GM10847 (cell line): Measurements from ENCODE around the gene HEMK1.

Source experiments
- POLR2A ChIP-seq: IDR thresholded peaks from 2 replicates; pipeline ENCODE4 v1.6.1; 2011; ENCODE audit not compliant: insufficient read length; ENCODE audit errors: extremely low read depth

HEMK1 gene

DNA sequence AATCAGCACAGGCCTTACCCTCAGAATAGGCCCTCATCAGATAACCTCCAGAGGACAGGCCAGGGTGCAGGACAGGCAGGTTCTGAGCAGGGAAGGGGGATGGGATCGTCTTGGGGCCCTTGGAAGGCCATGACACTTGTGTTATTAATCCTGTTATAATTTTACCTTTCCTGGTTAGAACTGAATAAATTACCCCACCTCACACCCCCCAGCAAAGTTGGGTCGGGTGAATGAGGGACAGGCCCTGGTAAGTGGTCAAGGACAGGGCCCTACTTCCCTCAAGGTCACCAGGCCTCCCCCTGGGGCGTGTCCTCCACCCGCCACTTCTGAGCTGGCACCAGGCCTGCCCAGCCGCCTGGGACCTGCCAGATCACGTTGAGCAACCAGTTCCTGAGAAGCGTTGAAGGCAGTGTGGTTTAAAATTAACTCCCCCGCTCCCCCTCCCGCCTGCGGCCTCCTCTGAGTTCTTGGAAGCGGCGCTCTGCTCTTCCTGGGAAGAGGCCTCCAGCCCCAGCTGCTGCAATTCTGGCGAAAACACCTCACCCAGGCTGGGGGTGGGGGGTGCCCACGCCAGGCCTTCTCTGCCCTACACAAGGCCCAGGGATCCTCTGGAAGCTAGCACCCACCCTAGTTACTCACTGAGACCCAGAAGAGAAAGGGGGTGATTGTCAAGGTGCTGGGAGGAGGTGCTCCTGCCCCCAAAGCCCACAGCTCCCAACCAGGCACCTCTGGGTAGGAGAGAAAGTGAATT is 31.7 kb downstream of the HEMK1 start:
- TF ChIP-seq POLR2A, result no peak

DNA sequence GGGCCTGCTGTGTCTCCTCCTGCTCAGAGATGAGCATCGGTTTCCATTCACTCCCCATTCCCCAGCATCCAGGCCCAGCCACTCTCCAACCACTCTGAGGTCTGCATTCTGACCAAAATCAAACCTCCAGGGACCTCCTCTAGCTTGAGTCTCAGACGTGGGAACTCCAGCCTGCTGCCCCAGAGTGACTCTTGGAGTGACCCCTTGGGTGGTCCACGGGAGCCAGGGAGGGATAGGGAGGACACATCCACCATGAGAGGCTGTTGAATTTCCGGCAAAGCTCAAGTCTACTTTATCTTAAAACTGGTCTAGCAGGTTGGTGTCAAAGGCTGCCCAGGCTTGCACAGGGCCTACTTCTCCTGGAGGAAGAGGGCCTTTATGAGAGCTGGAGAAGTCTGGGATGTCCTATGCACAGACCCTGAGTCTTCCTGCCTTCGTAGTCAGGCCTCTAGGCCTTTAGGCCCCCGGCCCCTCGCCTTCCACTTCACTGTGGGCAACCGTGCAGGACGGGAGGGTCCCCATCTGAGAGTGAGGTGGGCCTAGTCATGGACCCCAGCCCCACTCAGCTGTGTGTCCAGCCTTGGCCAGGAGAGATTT is 33.4 kb downstream of the HEMK1 start:
- TF ChIP-seq POLR2A, result no peak

- no peak for TF ChIP-seq POLR2A
Measured at GRCh38 chr3:50603261-50604109, 34.2 kb downstream of the HEMK1 start.

- TF ChIP-seq POLR2A, result no peak
Measured at GRCh38 chr3:50604110-50604621, 34.8 kb downstream of the HEMK1 start.

DNA sequence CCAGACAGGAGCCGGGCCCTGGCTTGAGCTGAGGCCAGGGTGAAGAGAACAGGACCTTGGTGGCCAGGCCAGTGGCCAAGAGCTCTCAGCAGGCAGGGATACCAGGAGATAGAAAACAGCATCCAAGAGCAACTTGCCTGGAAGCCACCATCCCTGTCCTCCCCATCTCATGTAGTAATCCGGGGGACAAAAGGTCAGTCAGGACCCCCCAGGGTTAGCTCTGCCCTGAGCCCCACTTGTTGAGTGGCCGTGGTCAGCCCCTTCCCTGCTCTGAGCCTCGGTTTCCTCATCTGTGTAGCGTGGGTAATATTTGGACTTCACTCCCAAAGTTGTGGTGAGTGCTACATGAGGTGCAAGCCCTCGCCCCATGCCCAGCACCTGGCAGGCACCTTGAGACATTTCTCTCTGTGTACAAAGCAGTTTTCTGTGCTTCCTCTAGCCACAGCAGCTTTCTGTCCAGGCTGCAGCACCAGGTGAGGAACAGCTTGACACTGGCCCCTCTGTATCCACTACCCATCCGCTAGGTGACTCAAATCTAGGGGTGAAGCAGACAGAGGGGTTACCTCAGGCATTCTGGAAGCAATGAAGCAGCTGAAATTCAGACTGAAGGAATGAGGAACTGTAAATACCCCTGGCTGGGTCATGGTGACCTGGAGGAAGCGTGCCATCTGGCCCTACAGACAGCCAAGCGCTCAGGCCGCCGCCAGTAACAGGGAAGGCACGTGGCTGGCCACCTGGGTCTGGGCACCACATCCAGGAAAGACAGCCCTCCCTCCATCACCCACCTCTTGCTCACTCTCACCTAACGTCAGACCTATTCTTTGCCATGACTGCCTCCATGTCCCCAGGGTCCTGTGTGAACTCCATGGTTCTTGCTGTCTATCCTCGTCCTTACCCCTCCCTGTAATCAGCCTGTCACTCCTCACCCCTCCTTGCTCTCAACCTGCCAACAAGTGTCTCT is 35.6 kb downstream of the HEMK1 start:
- no peak for TF ChIP-seq POLR2A

- no peak for TF ChIP-seq POLR2A
Measured at GRCh38 chr3:50605901-50606326, 36.6 kb downstream of the HEMK1 start.

- no peak for TF ChIP-seq POLR2A
Measured at GRCh38 chr3:50606596-50606995, 37.3 kb downstream of the HEMK1 start.

GRCh38 chr3:50607271-50608091 is 38.2 kb downstream of the HEMK1 start:
- no peak for TF ChIP-seq POLR2A

DNA sequence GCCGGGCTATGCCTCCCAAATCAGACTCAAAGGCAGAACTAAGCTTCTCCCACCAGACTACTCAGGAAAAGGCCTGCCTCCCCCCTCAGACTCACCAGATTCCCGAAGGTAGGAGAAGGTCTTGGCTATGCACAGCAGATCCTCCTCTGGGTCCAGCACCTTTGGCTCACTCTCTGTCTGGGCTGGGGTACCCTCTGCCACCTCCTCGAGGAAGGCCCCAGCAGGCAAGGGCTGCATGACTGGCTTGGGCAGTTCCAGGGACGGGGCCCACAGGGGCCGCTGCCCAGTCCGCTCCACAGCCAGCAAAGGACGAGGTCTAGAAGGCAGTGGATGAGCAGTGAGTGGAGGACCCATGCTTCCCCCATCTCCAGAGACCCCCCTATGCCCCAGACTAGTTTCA is 39.0 kb downstream of the HEMK1 start:
- TF ChIP-seq POLR2A, result no peak

DNA sequence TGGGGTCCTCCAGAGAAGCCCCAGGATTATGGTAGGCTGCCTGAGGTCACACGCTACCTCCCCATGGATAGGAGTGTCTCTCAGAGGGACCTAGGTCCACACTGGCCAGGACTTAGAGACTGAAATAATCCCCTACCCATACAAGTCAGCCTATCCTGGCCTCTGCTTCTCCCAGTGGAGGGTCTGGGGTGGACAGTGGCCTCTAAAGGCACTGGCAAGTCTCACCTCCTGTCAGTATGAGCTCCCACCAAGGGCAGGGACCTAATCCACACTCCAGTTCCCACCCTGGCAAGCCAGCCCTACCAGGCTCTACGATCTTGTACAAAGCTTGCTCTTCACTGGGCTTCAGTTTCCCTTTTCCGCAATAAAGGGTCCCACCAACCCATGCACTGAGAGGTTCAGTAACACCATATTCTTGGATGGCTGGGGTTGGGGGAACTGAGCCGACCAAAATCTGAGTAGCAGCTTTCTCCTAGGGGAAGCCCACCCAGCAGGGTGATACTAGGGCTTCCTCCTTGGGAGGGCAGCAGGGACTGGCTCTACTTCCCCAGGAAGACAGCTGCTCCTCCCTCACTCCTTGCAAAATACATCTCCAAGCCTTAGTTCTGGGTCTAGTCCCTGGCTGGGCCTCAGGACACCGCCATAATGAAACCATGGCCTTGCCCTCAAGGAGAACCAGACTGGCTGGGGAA is 39.9 kb downstream of the HEMK1 start:
- no peak for TF ChIP-seq POLR2A

DNA sequence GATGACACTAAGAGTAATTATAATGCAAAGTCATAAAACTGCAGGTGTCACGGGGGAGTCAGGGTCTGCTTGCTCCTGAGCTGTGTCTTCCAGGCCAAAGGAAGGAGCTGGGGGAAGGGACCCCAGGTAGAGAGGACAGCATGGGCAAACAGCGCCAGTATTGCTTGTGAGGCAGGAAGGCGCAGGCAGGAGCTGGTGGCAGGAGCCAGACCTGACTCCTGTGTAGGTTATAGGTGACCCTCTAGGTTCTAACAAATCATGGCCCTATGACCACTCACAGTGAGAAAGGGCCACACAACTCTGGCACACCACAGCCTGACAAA is 40.4 kb downstream of the HEMK1 start:
- no peak for TF ChIP-seq POLR2A

- TF ChIP-seq POLR2A, result no peak
Measured at GRCh38 chr3:50610181-50610971, 41.1 kb downstream of the HEMK1 start.

DNA sequence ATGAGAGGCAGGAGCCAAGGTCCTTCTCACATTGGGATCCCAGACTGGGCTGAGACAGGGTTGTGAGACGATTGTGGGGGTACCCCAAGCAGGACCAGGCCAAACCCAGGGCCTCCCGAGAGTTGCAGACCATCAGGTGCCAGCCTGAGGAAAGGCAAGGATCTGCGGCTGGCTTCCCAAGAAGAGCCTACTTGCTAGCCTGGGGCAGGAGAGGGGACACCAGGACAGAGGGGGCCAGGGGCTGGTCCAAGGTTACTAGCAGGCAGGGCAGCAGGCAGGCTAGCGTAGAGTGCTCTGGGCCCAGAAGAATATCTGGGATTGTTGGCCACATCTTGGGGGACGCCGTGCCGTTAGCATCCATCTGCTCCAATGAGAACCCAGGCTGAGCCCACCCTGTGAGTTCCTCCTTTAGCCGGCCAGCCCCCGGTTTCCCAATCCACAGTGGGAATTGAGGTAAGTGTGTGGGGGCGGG is 41.7 kb downstream of the HEMK1 start:
- no peak for TF ChIP-seq POLR2A
